Left renal pelvis (tissue), 4 donors: ENCODE measurements around the gene RAB27B. TPM values are rescaled to one million over a fixed set of nuclear protein-coding genes. Genes with fewer than 3 reads are reported as not detected.

ENCODE experiments used
- DNase-seq, 4 donors: peaks; one replicate each; pipeline ENCODE4 v3.0.0-alpha.2; 2013; ENCODE audit warnings: low read depth in 4 of 4, low spot score in 3 of 4
- polyA plus RNA-seq, 4 donors: library from polyadenylated mRNA; unstranded; fragments of 120-200 nt; gene quantifications; one replicate each; pipeline ENCODE4 v1.2.1, GENCODE V29; 2013; ENCODE audit not compliant: insufficient read length in 4 of 4

RAB27B gene
- polyA plus RNA-seq, 4 donors, result 0.56 to 6.2 (median 5.6) TPM

- DNase-seq, result no peak
Measured at GRCh38 chr18:54859667-54860421, 31.6 kb downstream of the RAB27B start.

DNA sequence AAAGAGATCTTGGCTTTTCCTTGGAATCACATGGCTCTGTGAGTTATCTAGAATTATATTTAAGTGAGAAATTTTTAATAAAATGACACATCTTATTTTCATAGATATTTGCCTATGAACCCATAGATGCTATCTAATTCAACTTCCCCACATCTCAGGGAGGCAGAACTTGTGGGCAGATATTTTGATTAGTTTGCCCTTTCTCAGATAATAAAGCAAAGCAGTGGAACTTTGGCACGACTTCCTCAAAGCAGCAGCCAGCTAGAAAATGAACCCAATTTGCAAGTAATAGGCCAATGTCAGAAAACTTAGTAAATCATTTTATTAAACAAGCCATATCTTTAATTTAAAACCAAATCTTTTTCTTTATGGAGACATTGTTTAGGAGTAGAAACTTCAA, 32.7 kb downstream of the RAB27B start:
- DNase-seq, result no peak

DNA sequence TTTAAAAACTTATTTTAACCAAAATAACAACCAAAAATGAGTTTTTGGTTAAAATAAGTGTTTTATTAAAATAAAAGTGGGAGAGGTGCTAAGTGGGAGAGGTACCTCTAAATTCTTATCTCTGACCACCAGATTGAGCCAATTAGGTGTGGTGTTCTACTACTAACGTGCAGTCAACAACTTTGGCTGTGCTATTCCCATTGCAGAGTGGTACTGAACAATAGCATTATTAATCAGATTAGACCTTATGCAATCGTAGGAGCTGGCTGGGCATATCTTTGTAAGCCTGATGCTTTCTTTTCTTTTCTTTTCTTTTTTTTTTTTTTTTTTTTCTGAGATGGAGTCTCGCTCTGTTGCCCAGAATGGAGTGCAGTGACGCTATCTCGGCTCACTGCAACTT, 38.9 kb downstream of the RAB27B start:
- DNase-seq, result no peak

- DNase-seq, result no peak
Measured at GRCh38 chr18:54871231-54871630, 43.0 kb downstream of the RAB27B start.

- no peak for DNase-seq
Measured at GRCh38 chr18:54872681-54873080, 44.4 kb downstream of the RAB27B start.

GRCh38 chr18:54873884-54874255, 45.6 kb downstream of the RAB27B start:
- no peak for DNase-seq

DNA sequence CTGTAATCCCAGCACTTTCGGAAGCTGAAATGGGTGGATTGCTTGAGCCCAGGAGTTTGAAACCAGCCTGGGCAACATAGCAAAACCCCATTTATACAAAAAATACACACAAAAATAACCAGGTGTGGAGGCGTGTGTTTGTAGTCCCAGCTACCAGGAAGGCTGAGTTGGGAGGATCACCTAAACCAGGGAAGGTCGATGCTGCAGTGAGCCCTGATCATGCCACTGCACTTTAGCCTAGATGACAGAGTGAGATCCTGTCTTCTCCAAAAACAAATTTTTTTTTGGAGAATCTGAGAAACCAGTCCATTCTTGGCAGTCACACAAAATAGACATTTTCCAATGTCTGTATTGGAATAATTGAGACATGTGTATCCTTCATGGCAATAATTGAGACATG, 46.8 kb downstream of the RAB27B start:
- no peak for DNase-seq

DNA sequence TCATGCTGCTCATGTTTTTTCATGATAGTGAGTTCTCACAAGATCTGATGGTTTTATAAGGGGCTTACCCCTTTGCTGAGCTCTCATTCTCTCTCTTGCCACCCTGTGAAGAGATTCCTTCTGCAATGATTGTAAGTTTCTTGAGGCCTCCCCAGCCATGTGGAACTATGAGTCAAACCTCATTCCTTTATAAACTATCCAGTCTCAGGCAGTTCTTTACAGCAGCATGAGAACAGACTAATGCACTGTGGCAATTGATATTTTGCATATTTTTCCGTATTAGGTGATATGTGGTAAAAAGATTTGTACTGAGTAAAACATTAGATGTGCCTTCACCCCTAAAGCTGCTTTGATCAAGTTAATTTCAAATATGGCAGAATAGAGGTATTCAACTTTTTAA, 48.8 kb downstream of the RAB27B start:
- no peak for DNase-seq

DNA sequence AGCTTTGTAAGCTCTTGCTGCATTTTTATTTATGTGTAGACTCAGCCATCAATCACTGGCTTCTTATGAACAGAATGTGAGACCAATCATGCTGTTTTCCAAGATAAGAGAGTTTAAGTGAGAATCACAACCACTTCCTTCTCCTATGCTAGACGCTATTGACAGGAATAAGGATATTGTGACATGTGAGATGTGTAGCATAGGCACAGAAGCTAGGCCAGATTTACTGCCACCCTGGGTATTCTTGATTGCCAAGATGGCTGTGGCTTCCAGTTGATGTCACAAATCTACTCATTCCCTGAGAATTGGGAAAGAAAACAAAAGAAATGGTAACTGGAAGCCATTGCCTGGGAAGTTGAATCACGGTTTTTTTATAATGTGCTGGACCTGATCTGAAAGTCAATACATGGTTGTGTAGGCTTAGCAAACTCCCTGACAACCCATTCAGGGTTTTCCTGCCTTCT, 49.9 kb downstream of the RAB27B start:
- no peak for DNase-seq

GRCh38 chr18:54878659-54879358, 50.5 kb downstream of the RAB27B start:
- no peak for DNase-seq

DNA sequence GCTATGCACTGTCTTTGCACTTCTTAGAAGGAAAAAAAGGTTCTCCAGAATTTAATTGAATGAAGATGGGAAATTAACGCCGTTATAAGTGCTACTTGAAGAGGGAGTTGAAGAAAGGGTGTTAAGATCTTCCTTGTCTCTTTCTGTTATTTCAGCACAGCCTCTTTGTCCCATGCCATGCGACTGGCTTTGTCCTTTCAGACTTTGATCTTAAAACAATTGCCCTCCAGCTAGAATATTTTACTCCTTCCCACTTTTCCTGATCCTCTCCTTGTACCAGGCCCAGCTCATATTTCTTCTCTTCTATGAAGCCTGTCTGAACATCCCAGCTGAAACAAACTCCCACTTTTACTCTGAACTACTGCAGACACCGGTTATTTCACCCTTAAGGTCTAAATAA, 51.4 kb downstream of the RAB27B start:
- no peak for DNase-seq

- no peak for DNase-seq
Measured at GRCh38 chr18:54880395-54881105, 52.3 kb downstream of the RAB27B start.

DNA sequence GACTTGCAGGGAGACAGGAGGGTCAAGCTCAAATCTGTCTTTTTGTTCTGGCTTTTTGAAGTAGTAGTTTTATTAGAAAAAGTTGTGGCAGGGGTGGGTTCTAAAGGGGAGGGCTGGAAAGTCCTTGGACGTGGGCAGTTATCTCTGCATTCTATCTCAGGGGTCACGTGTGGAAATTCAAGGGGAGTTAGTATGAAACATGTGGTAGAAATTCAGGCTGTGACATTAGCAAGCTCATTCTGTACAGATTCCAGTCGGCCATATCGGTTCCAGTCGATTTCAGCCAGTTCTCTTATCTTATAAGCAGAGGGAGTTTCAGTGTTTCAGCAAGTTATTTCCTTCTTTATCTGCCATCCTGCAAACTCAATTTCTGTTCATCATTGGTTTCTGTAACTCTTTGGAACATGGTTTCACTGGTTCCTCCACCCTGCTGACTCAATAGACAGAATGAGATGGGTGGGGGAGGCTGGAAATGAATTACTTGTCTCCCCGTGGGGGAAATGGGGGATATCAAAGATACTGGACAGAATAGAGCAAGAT, 53.0 kb downstream of the RAB27B start:
- no peak for DNase-seq

DNA sequence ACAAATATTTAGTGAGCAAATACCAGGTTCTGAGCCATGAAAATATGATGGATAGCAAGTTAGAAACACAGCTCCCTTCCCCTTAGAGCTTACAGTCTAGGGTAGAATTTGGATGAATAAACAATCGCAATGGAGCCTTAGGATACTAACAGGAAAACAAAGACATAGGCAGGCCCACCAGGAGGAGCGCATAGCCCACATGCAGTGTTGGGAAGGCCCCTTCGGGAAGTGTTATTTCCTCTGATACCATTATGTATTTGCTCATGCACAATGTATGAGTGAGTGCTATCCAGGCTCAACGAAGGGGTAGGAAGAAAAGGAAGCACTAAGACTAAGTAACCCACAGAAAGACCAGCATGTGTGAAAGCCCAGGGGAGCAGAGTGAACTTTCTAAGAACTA, 54.0 kb downstream of the RAB27B start:
- no peak for DNase-seq

DNA sequence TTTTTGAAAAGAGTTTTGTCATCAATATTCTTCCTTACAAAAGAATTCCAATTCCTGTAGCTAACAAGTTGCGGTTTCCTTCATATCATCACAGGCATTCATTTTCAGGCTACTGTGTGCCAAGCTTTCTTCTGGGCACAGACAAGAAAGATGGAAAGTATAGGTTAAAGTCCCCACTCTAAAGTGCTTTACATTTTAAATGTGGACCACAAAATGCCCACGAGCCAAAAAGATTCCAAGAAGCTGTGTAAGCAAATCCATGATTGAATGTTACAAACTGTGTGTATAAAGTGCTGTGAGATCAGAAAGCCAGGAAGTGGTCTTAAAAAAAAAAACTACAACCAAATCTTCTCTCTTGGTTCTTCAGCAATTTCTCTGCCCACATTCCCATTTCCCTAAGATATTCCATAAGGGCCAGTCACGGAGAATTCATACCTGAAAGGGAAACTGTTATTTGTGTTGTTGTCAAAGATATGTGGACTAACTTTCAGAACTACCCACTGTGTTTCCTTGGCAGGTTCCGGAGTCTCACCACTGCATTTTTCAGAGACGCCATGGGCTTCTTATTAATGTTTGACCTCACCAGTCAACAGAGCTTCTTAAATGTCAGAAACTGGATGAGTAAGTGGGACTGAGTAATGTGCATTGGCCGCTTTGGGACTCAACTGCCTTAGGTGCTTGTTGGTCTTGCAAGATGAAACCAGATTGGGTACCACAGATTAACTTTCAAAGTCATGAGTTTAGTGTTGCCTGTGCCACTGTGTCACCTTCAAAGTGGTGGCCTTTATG, 55.7 kb downstream of the RAB27B start:
- DNase-seq, result no peak

- DNase-seq, result no peak
Measured at GRCh38 chr18:54888378-54888777, 60.1 kb downstream of the RAB27B start.

DNA sequence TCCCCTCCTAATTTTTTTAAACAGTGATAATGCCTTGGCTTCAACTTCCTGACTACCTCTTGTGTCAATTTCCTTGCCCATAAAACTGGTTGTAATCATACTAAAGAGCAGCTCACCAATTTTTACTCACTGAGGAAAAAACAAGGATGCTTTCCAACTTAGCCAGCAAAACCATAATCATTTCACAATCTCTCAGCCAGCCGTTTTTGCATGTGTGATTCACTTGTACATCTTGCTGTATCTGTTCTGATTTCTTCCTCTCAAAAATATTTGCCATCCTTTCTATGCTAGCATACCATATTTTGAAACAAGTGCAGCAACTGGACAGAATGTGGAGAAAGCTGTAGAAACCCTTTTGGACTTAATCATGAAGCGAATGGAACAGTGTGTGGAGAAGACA, 60.7 kb downstream of the RAB27B start:
- no peak for DNase-seq

DNA sequence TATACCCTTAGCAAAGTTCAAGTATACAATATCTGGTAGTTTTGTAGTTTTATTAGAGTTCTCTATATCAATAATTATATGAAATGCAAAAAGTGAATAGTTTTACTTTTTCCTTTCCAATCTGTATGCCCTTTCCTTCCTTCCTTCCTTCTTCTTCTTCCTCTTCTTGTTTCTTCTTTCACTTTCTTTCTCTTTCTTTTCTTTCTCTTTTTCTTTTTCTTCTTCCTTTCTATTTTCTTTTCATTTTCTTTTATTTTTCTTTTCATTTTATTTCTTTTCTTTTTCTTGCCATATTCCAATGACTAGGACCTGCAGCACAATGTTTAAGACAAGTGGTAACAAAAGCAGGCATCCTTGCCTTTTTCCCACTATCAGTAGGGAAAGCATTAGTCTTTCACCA, 71.2 kb downstream of the RAB27B start:
- no peak for DNase-seq

DNA sequence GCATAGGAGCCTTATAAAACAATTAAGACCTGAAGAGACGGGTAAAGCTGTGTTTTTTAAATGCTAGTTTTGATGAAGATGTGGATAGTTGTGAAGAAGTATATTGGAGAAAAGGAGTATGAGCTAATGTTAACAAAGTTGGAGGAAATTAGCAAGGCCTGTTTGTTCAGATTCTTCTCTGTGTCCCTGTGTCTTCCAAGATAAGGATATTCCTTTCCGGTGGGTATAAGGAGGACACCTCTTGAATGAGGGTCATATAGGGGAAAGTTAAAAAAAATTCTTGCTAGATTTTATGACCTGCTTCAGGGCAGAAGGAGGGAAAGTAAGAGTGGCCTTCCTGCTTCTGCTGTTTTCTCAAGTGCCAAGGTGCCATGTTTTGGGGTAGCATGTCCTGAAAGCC, 72.0 kb downstream of the RAB27B start:
- DNase-seq, result no peak

- no peak for DNase-seq
Measured at GRCh38 chr18:54904581-54904980, 76.3 kb downstream of the RAB27B start.

DNA sequence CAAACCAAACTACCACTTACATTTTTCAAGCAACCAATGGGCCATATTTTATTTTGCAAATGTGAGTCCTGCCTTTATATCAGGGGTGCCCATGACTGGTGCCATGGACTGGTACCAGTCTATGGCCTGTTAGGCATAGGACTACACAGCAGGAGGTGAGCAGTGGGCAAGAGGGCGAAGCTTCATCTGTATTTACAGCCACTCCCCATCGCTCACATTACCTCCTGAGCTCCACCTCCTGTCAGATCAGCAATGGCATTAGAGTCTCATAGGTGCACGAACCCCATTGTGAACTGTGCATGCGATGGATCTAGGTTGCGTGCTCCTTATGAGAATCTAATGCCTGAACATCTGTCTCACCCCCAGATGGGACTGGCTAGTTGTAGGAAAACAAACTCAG, 77.4 kb downstream of the RAB27B start:
- DNase-seq, result no peak
